SK-N-SH (cell line): ENCODE data around the gene VPS25. TPM values are rescaled to one million over a fixed set of nuclear protein-coding genes. Genes with fewer than 3 reads are reported as not detected.

ENCODE experiments used
- CTCF ChIA-PET: fragments of 300-600, 350-600 bp; formaldehyde crosslinking; extraction: SDS; loops from one replicate; lab custom pipeline; 2021; lab: Yijun Ruan, JAX
- POLR2A ChIA-PET: fragments of 350-600 bp; sonication (Branson Sonifier 250); formaldehyde crosslinking; extraction: SDS; loops from one replicate; lab custom pipeline; 2020; ENCODE audit warnings: antibody characterized with exemption, inconsistent platforms; lab: Yijun Ruan, JAX
- DNase-seq: peaks from one replicate; pipeline ENCODE4 v3.0.0; 2012
- H2AFZ ChIP-seq: fragments of 200-600 bp; sonication (generic); 2 replicates; pipeline ENCODE4 v1.8.1; 2016; ENCODE audit warnings: antibody characterized with exemption, mild to moderate bottlenecking, low read depth
- H3F3A ChIP-seq: fragments of 200-600 bp; sonication (generic); replicated peaks from 2 replicates; pipeline ENCODE3; 2016; ENCODE audit warnings: antibody characterized with exemption, mild to moderate bottlenecking; ENCODE audit not compliant: insufficient read depth
- H3K27ac ChIP-seq, 2 experiments: fragments of 200-500 bp in 1 of 2; fragments of 200-600 bp in 1 of 2; sonication (Bioruptor generic) in 1 of 2; sonication (generic), shearing (Covaris generic) in 1 of 2; 2 replicates each; pipeline versions ENCODE4 v1.5.1 to v1.6.1; 2014 to 2016; ENCODE audit warnings: low read depth in 2 of 2, inconsistent platforms in 1 of 2, low read length in 1 of 2, mild to moderate bottlenecking in 1 of 2, mixed read lengths in 1 of 2
- H3K27me3 ChIP-seq: fragments of 200-600 bp; sonication (generic), shearing (Covaris generic); 2 replicates; pipeline ENCODE4 v1.6.1; 2016; ENCODE audit warnings: mixed run types; ENCODE audit not compliant: insufficient read depth
- H3K36me3 ChIP-seq, 2 experiments: fragments of 200-500 bp in 1 of 2; fragments of 200-600 bp in 1 of 2; sonication (Bioruptor generic) in 1 of 2; sonication (generic) in 1 of 2; replicated peaks in 1 of 2; 2 replicates each; pipeline versions ENCODE3 to v1.5.1; 2014 to 2016; ENCODE audit warnings: low read length in 1 of 2, mild to moderate bottlenecking in 1 of 2; ENCODE audit not compliant: insufficient read depth in 2 of 2, control insufficient read depth in 1 of 2
- H3K4me1 ChIP-seq, 2 experiments: fragments of 200-500 bp in 1 of 2; fragments of 200-600 bp in 1 of 2; sonication (Bioruptor generic) in 1 of 2; sonication (generic), shearing (Covaris generic) in 1 of 2; 2 replicates each; pipeline versions ENCODE4 v1.5.1 to v1.6.1; 2014 to 2016; ENCODE audit warnings: low read depth in 1 of 2, low read length in 1 of 2, mixed run types in 1 of 2; ENCODE audit not compliant: insufficient read depth in 2 of 2, control insufficient read depth in 1 of 2
- H3K4me2 ChIP-seq: fragments of 200-600 bp; sonication (generic), shearing (Covaris generic); 2 replicates; pipeline ENCODE4 v1.6.1; 2017; ENCODE audit warnings: mixed run types
- H3K4me3 ChIP-seq, 2 experiments: fragments of 200-500 bp in 1 of 2; fragments of 200-600 bp in 1 of 2; sonication (Bioruptor generic) in 1 of 2; sonication (generic), shearing (Covaris generic) in 1 of 2; 2 replicates each; pipeline versions ENCODE4 v1.5.1 to v1.8.1; 2014 to 2016; ENCODE audit warnings: low read depth in 2 of 2, inconsistent platforms in 1 of 2, low read length in 1 of 2, mild to moderate bottlenecking in 1 of 2, mixed read lengths in 1 of 2, moderate library complexity in 1 of 2
- H3K79me2 ChIP-seq: fragments of 200-600 bp; sonication (generic); 2 replicates; pipeline ENCODE4 v1.8.1; 2017; ENCODE audit warnings: mild to moderate bottlenecking; ENCODE audit not compliant: insufficient read depth
- H3K9ac ChIP-seq: fragments of 200-600 bp; sonication (generic); 2 replicates; pipeline ENCODE4 v1.6.1; 2017; ENCODE audit warnings: mixed run types
- H3K9me2 ChIP-seq: fragments of 200-600 bp; sonication (generic); 2 replicates; pipeline ENCODE4 v1.6.1; 2017; ENCODE audit warnings: mixed run types
- H3K9me3 ChIP-seq: fragments of 200-600 bp; sonication (generic); 2 replicates; pipeline ENCODE4 v1.6.1; 2017; ENCODE audit warnings: mixed run types, mild to moderate bottlenecking, moderate library complexity
- H4K20me1 ChIP-seq: fragments of 200-600 bp; sonication (generic); 2 replicates; pipeline ENCODE4 v1.6.1; 2017; ENCODE audit warnings: mild to moderate bottlenecking, mixed run types; ENCODE audit not compliant: insufficient read depth
- CHD2 ChIP-seq: fragments of 150-350 bp; IDR thresholded peaks from 2 replicates; pipeline ENCODE4 v1.6.1; 2018; ENCODE audit warnings: low read length; ENCODE audit not compliant: partially characterized antibody
- EP300 ChIP-seq, 2 experiments: IDR thresholded peaks; 2 replicates each; pipeline versions ENCODE4 v1.4.0 to v1.6.1; 2012; ENCODE audit warnings: borderline replicate concordance in 1 of 2, low read depth in 1 of 2, low read length in 1 of 2
- FOXM1 ChIP-seq: IDR thresholded peaks from 2 replicates; pipeline ENCODE4 v1.4.0; 2012; ENCODE audit warnings: low read depth, mild to moderate bottlenecking
- MEF2A ChIP-seq: IDR thresholded peaks from 2 replicates; pipeline ENCODE4 v1.4.0; 2012; ENCODE audit warnings: low read depth, borderline replicate concordance
- MXI1 ChIP-seq: IDR thresholded peaks from 2 replicates; pipeline ENCODE4 v1.6.1; 2012; ENCODE audit warnings: mild to moderate bottlenecking, low read depth, low read length, improper control_type of control experiment
- NFIC ChIP-seq: IDR thresholded peaks from 2 replicates; pipeline ENCODE4 v1.4.0; 2012; ENCODE audit warnings: borderline replicate concordance
- RAD21 ChIP-seq: IDR thresholded peaks from 2 replicates; pipeline ENCODE4 v1.6.1; 2012; ENCODE audit warnings: mild to moderate bottlenecking, low read length
- REST ChIP-seq: IDR thresholded peaks from 2 replicates; pipeline ENCODE4 v1.6.1; 2012; ENCODE audit warnings: mild to moderate bottlenecking, low read depth, low read length, moderate library complexity
- RXRA ChIP-seq: IDR thresholded peaks from 2 replicates; pipeline ENCODE4 v1.4.0; 2012; ENCODE audit warnings: low read depth, mild to moderate bottlenecking, borderline replicate concordance
- SMC3 ChIP-seq: IDR thresholded peaks from 2 replicates; pipeline ENCODE4 v1.6.1; 2012; ENCODE audit warnings: low read depth, low read length, improper control_type of control experiment
- USF2 ChIP-seq: fragments of 150-350 bp; IDR thresholded peaks from 2 replicates; pipeline ENCODE4 v1.6.1; 2017; ENCODE audit warnings: antibody characterized with exemption, low read length, low read depth, borderline replicate concordance
- WGBS: methylation state at CpG from one replicate; pipeline ENCODE4 v1.1.6; 2017; ENCODE audit warnings: low lambda C conversion rate; 5-methylcytosine and 5-hydroxymethylcytosine counted together
- polyA plus RNA-seq, 3 experiments: library from polyadenylated mRNA; depleted of rRNA; stranded (reverse); fragments of >200 nt; gene quantifications; 2 replicates each; pipeline ENCODE4 v1.2.3, GENCODE V29; 2012

Gene VPS25
- polyA plus RNA-seq, 1 of the 3 experiments (the other 2 are of a cell fraction) = 127 TPM

GRCh38 chr17:42748202-42748907 is 24.9 kb upstream of the VPS25 start:
- H3K79me2 ChIP-seq = peaks cover 11% of the 10 kb centered on the region
- H3F3A ChIP-seq = peaks cover 3% of the 10 kb centered on the region
- no peak for DNase-seq
- no peak overlapping the region for H3K4me3 ChIP-seq
- H3K4me1 ChIP-seq = peaks cover 0 to 11% of the 10 kb centered on the region in 2 experiments; a peak in 1 of 4 replicates
- TF ChIP-seq CHD2 = no peak
- TF ChIP-seq EP300 (IDR thresholded peaks at IDR 0.05; ENCODE audit: borderline replicate concordance in 1 of 2, low read depth in 1 of 2, low read length in 1 of 2) = no peak
- no peak for TF ChIP-seq RAD21
- no peak for TF ChIP-seq NFIC
- no peak for TF ChIP-seq MXI1
- TF ChIP-seq USF2 = no peak
- no peak for TF ChIP-seq SMC3
- TF ChIP-seq RXRA = no peak
- TF ChIP-seq FOXM1 = no peak
- CTCF ChIA-PET = interaction anchor here (1.6 to 4.8 kb wide), 3 partner anchors 14 to 76 kb away, joined by 3 to 37 read pairs (median 16); no protein-coding TSS in a partner anchor
- H4K20me1 ChIP-seq = no peaks in the 10 kb centered on the region
- H3K9ac ChIP-seq = no peak overlapping the region
- no peaks in the 10 kb centered on the region for H3K9me3 ChIP-seq
- H3K4me2 ChIP-seq = no peak overlapping the region
- H3K27me3 ChIP-seq = peaks cover 8% of the 10 kb centered on the region; the same call in 1 of the 2 replicates
- no peaks in the 10 kb centered on the region for H3K9me2 ChIP-seq
- 50% methylated on average over 7 of the region's 7 CpGs for WGBS
- POLR2A ChIA-PET = interaction anchor here (1.1 kb wide), 1 partner anchor 12 kb away, joined by 4 read pairs; the partner anchor contains the start of gene RAMP2
- no peak overlapping the region for H3K27ac ChIP-seq
- no peak overlapping the region for H2AFZ ChIP-seq
- no peaks in the 10 kb centered on the region for H3K36me3 ChIP-seq

- Histone ChIP-seq H2AFZ (no peak overlapping the region), H3K9ac (no peak overlapping the region)
- POLR2A ChIA-PET = interaction anchor here (1.1 kb wide), 1 partner anchor 11 kb away, joined by 4 read pairs; the partner anchor contains the start of gene RAMP2
Observed at GRCh38 chr17:42748908-42749798, 24.1 kb upstream of the VPS25 start.

More at GRCh38 chr17:42748908-42749798, 24.1 kb upstream of the VPS25 start:
- CTCF ChIA-PET = interaction anchor here (1.9 to 4.8 kb wide), 2 partner anchors 14 to 171 kb away, joined by 7 to 37 read pairs; partner anchors contain the start of gene PSMC3IP
- peaks cover 0 to 4% of the 10 kb centered on the region in 2 experiments; a peak in 1 of 4 replicates for H3K4me1 ChIP-seq
- no peak for DNase-seq
- H3K9me3 ChIP-seq = no peaks in the 10 kb centered on the region
- WGBS = 79% methylated on average over 11 of the region's 11 CpGs
- peaks cover 8% of the 10 kb centered on the region; the same call in 1 of the 2 replicates for H3K27me3 ChIP-seq
- H3K4me2 ChIP-seq = no peak overlapping the region
- TF ChIP-seq REST (no peak), MEF2A (no peak)
- no peaks in the 10 kb centered on the region for H4K20me1 ChIP-seq
- H3K79me2 ChIP-seq = peaks cover 3% of the 10 kb centered on the region; the same call in 1 of the 2 replicates
- no peak overlapping the region for H3K27ac ChIP-seq
- peaks cover 3% of the 10 kb centered on the region for H3F3A ChIP-seq
- no peak overlapping the region for H3K4me3 ChIP-seq
- H3K36me3 ChIP-seq = no peaks in the 10 kb centered on the region
- H3K9me2 ChIP-seq = no peaks in the 10 kb centered on the region
